ENCODE data around the gene RPL28. TPM values are rescaled to one million over a fixed set of nuclear protein-coding genes. Genes with fewer than 3 reads are reported as not detected.
A peak's percentile ranks its signal among the peaks of the same experiment; 100 is the strongest.

Gene RPL28
- total RNA-seq = 223 and 310 TPM in 2 replicates

GRCh38 chr19:55385724-55386492 is at the start of gene RPL28:
Gene RPL28, plus strand, starts transcription at chr19:55385932. Its CDS starts 426 bp downstream, at chr19:55386358.
- peak within 1 kb of the TSS; percentile 88 for H3K27ac ChIP-seq (ENCODE audit: low read depth, low read length)
- no peak for TF ChIP-seq CTCF (IDR thresholded peaks at IDR 0.05; ENCODE audit: extremely low read depth, low read depth, low read length)
- H3K27me3 ChIP-seq (ENCODE audit: insufficient read depth, low read length) = no peaks in the 10 kb centered on the region
- peak within 1 kb of the TSS; percentile 95 for H3K4me3 ChIP-seq (ENCODE audit: insufficient read depth, low read length)
- DNase-seq (ENCODE audit: insufficient read length, low spot score, missing footprints) = peak; percentile 100
- H3K79me2 ChIP-seq (ENCODE audit: insufficient read depth, low read length) = peaks cover 52% of the 10 kb centered on the region
- H2AFZ ChIP-seq (ENCODE audit: low read length) = peak within 1 kb of the TSS; percentile 92
- H3K9me3 ChIP-seq (ENCODE audit: low read depth, low read length) = no peaks in the 10 kb centered on the region
- peaks cover 43% of the 10 kb centered on the region for H3K36me3 ChIP-seq (ENCODE audit: insufficient read depth, low read length)
- H3K4me2 ChIP-seq (ENCODE audit: insufficient read depth, low read length) = peak within 1 kb of the TSS; percentile 97
- H3K4me1 ChIP-seq (ENCODE audit: insufficient read depth, low read length) = peaks cover 35% of the 10 kb centered on the region
- peaks cover 51% of the 10 kb centered on the region for H4K20me1 ChIP-seq (ENCODE audit: insufficient read depth, low read length)

- no peak for TF ChIP-seq CTCF (IDR thresholded peaks at IDR 0.05; ENCODE audit: extremely low read depth, low read depth, low read length)
- Histone ChIP-seq H3K4me1 (ENCODE audit: insufficient read depth, low read length) (peaks cover 12% of the 10 kb centered on the region), H3K79me2 (ENCODE audit: insufficient read depth, low read length) (peaks cover 9% of the 10 kb centered on the region), H2AFZ (ENCODE audit: low read length) (no peak overlapping the region), H3K27me3 (ENCODE audit: insufficient read depth, low read length) (peaks cover 18% of the 10 kb centered on the region), H3K4me3 (ENCODE audit: insufficient read depth, low read length) (no peak overlapping the region), H3K36me3 (ENCODE audit: insufficient read depth, low read length) (no peaks in the 10 kb centered on the region), H3K4me2 (ENCODE audit: insufficient read depth, low read length) (no peak overlapping the region), H3K27ac (ENCODE audit: low read depth, low read length) (no peak overlapping the region), H4K20me1 (ENCODE audit: insufficient read depth, low read length) (no peaks in the 10 kb centered on the region), H3K9me3 (ENCODE audit: low read depth, low read length) (no peaks in the 10 kb centered on the region)
- peak; percentile 13 for DNase-seq (ENCODE audit: insufficient read length, low spot score, missing footprints)
These were observed 49.6 kb upstream of the RPL28 start for GRCh38 chr19:55336101-55336500.

- Histone ChIP-seq H3K4me3 (ENCODE audit: insufficient read depth, low read length) (peak within 1 kb of the TSS; percentile 80), H3K27ac (ENCODE audit: low read depth, low read length) (peak within 1 kb of the TSS; percentile 90), H3K9me3 (ENCODE audit: low read depth, low read length) (no peaks in the 10 kb centered on the region), H3K79me2 (ENCODE audit: insufficient read depth, low read length) (peaks cover 9% of the 10 kb centered on the region), H3K4me2 (ENCODE audit: insufficient read depth, low read length) (peak within 1 kb of the TSS; percentile 92), H3K4me1 (ENCODE audit: insufficient read depth, low read length) (peaks cover 15% of the 10 kb centered on the region), H4K20me1 (ENCODE audit: insufficient read depth, low read length) (peaks cover 8% of the 10 kb centered on the region), H3K36me3 (ENCODE audit: insufficient read depth, low read length) (peaks cover 4% of the 10 kb centered on the region), H2AFZ (ENCODE audit: low read length) (peak within 1 kb of the TSS; percentile 84), H3K27me3 (ENCODE audit: insufficient read depth, low read length) (peaks cover 12% of the 10 kb centered on the region)
- peak; percentile 32 for TF ChIP-seq CTCF (IDR thresholded peaks at IDR 0.05; ENCODE audit: extremely low read depth, low read depth, low read length)
- peak; percentile 100 for DNase-seq (ENCODE audit: insufficient read length, low spot score, missing footprints)
These were observed 46.4 kb upstream of the RPL28 start, which contains the start of gene KMT5C for GRCh38 chr19:55339105-55339888. Gene KMT5C, plus strand, starts transcription at chr19:55339876. Its CDS starts 2,061 bp downstream, at chr19:55341937.
